Activated naive CD4-positive, alpha-beta T cell treated with Interleukin-2 at 50 U/mL for 16 hours (primary cell): Measurements from ENCODE around the gene LPP.
"Not testable (repeated sequence)": the region's sequence is repeated elsewhere in the genome, so short reads cannot be mapped to it uniquely, and the experiment has no call there.

Experiments used
- DNase-seq: peaks from one replicate; pipeline ENCODE4 v3.0.0-alpha.2; 2020

The LPP gene

GRCh38 chr3:188700501-188700900 lies 546.5 kb downstream of the LPP start:
- DNase-seq: peak; percentile 14

GRCh38 chr3:188700918-188701317 lies 547.0 kb downstream of the LPP start:
- no peak for DNase-seq

GRCh38 chr3:188701485-188701969 lies 547.6 kb downstream of the LPP start:
- DNase-seq: no peak

- not testable (repeated sequence) for DNase-seq
These were observed 548.1 kb downstream of the LPP start for GRCh38 chr3:188702028-188702427.

- no peak for DNase-seq
These were observed 552.2 kb downstream of the LPP start for GRCh38 chr3:188706176-188706575.

- DNase-seq: no peak
These were observed 552.6 kb downstream of the LPP start for GRCh38 chr3:188706599-188706998.

- DNase-seq: no peak
These were observed 553.7 kb downstream of the LPP start for GRCh38 chr3:188707381-188708288.

- DNase-seq: no peak
These were observed 557.9 kb downstream of the LPP start for GRCh38 chr3:188711881-188712247.

GRCh38 chr3:188712248-188712924 lies 558.4 kb downstream of the LPP start:
- no peak for DNase-seq

- DNase-seq: no peak
These were observed 559.0 kb downstream of the LPP start for GRCh38 chr3:188712991-188713390.

- no peak for DNase-seq
These were observed 565.6 kb downstream of the LPP start for GRCh38 chr3:188719545-188719944.

- DNase-seq: no peak
These were observed 566.3 kb downstream of the LPP start for GRCh38 chr3:188720215-188720614.

GRCh38 chr3:188720636-188721035 lies 566.7 kb downstream of the LPP start:
- DNase-seq: no peak

- no peak for DNase-seq
These were observed 567.4 kb downstream of the LPP start for GRCh38 chr3:188721312-188721711.

GRCh38 chr3:188721990-188722389 lies 568.0 kb downstream of the LPP start:
- no peak for DNase-seq

- DNase-seq: no peak
These were observed 569.0 kb downstream of the LPP start for GRCh38 chr3:188722963-188723362.

- no peak for DNase-seq
These were observed 573.1 kb downstream of the LPP start for GRCh38 chr3:188727052-188727451.

- no peak for DNase-seq
These were observed 574.5 kb downstream of the LPP start for GRCh38 chr3:188728371-188728896.

- no peak for DNase-seq
These were observed 575.5 kb downstream of the LPP start for GRCh38 chr3:188729422-188729821.

GRCh38 chr3:188734395-188734794 lies 580.4 kb downstream of the LPP start:
- DNase-seq: no peak

GRCh38 chr3:188739511-188739910 lies 585.6 kb downstream of the LPP start:
- no peak for DNase-seq

- no peak for DNase-seq
These were observed 586.1 kb downstream of the LPP start for GRCh38 chr3:188740010-188740409.

- DNase-seq: no peak
These were observed 589.0 kb downstream of the LPP start for GRCh38 chr3:188742755-188743550.
